Measurements from ENCODE around the gene PDCD10. TPM values are rescaled to one million over a fixed set of nuclear protein-coding genes. Genes with fewer than 3 reads are reported as not detected.

Gene PDCD10
- polyA plus RNA-seq, 1 donor (not counting 4 experiments of a cell fraction or from before 2014, with no cell fraction given), result 131 TPM

DNA sequence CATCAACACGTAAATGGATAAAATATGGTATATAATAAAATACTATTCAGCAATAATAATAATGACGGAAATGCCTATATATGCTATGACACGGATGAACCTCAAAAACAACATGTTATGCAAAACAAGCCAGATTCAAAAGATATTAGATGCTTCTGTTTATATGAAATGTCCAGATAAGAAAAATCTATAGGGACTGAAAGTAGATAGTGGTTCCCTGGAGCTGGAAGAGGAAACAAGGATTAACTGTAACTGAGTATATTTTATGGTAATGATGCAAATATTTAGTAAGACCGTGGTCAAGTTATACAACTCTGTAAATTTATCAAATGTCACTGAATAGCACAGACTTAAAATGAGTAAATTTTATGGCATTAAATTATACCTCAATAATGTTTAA, 55.2 kb downstream of the PDCD10 start:
- Histone ChIP-seq H3K79me2 (ENCODE audit: control insufficient read depth, insufficient read depth, low read length) (no peaks in the 10 kb centered on the region), H3K9ac (ENCODE audit: control insufficient read depth, extremely low read depth, insufficient read depth, low read length) (no peak overlapping the region), H3K4me3 (ENCODE audit: control insufficient read depth in 2 of 3, extremely low read depth in 1 of 3, insufficient read depth in 2 of 3, low read depth in 1 of 3, low read length in 3 of 3) (no peak overlapping the region), H3K4me2 (ENCODE audit: control insufficient read depth, extremely low read depth, insufficient read depth, low read depth, low read length) (no peak overlapping the region), H3K36me3 (ENCODE audit: control insufficient read depth in 2 of 2, extremely low read depth in 1 of 2, insufficient read depth in 2 of 2, low read length in 2 of 2) (peaks cover 2 to 7% of the 10 kb centered on the region in 2 experiments), H2AFZ (ENCODE audit: control insufficient read depth, low read length) (no peak overlapping the region), H3K27ac (ENCODE audit: control insufficient read depth, insufficient read depth, low read length) (no peak overlapping the region), H4K20me1 (ENCODE audit: control insufficient read depth, extremely low read depth, insufficient read depth, low read length) (no peaks in the 10 kb centered on the region), H3K9me1 (ENCODE audit: control insufficient read depth, extremely low read depth, insufficient read depth, low read length) (no peaks in the 10 kb centered on the region), H3K9me3 (ENCODE audit: control insufficient read depth, low read depth, low read length) (peaks cover 2% of the 10 kb centered on the region), H3K4me1 (ENCODE audit: control insufficient read depth, extremely low read depth, insufficient read depth, low read length) (no peaks in the 10 kb centered on the region), H3K27me3 (ENCODE audit: control insufficient read depth, extremely low read depth, insufficient read depth, low read length) (no peaks in the 10 kb centered on the region)
- dilution Hi-C loops (cut with MboI; ENCODE audit: extremely low pct_ligation_motif_present, low sequenced_read_pairs), result no loop called here
- TF ChIP-seq, protein P1, sequence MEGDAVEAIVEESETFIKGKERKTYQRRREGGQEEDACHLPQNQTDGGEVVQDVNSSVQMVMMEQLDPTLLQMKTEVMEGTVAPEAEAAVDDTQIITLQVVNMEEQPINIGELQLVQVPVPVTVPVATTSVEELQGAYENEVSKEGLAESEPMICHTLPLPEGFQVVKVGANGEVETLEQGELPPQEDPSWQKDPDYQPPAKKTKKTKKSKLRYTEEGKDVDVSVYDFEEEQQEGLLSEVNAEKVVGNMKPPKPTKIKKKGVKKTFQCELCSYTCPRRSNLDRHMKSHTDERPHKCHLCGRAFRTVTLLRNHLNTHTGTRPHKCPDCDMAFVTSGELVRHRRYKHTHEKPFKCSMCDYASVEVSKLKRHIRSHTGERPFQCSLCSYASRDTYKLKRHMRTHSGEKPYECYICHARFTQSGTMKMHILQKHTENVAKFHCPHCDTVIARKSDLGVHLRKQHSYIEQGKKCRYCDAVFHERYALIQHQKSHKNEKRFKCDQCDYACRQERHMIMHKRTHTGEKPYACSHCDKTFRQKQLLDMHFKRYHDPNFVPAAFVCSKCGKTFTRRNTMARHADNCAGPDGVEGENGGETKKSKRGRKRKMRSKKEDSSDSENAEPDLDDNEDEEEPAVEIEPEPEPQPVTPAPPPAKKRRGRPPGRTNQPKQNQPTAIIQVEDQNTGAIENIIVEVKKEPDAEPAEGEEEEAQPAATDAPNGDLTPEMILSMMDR (optimal IDR thresholded peaks at IDR 0.05 in 1 of 3, IDR thresholded peaks at IDR 0.05 in 1 of 3, conservative IDR thresholded peaks at IDR 0.05 in 1 of 3; ENCODE audit: extremely low read depth in 1 of 3, insufficient read depth in 2 of 3, low read length in 3 of 3), result no peak
- no peak for TF ChIP-seq EZH2 (IDR thresholded peaks at IDR 0.05; ENCODE audit: low read length)
- DNase-seq (ENCODE audit: low read depth, low spot score), result no peak
- FAIRE-seq, result no peak

GRCh38 chr3:167675848-167676247, 58.8 kb downstream of the PDCD10 start:
- FAIRE-seq (no peak), DNase-seq (ENCODE audit: low read depth, low spot score) (no peak)
- dilution Hi-C loops (cut with MboI; ENCODE audit: extremely low pct_ligation_motif_present, low sequenced_read_pairs), result no loop called here
- TF ChIP-seq, protein P1 (optimal IDR thresholded peaks at IDR 0.05 in 1 of 3, IDR thresholded peaks at IDR 0.05 in 1 of 3, conservative IDR thresholded peaks at IDR 0.05 in 1 of 3; ENCODE audit: extremely low read depth in 1 of 3, insufficient read depth in 2 of 3, low read length in 3 of 3), result no peak
- TF ChIP-seq EZH2 (IDR thresholded peaks at IDR 0.05; ENCODE audit: low read length), result no peak
- Histone ChIP-seq H3K4me1 (ENCODE audit: control insufficient read depth, extremely low read depth, insufficient read depth, low read length) (no peaks in the 10 kb centered on the region), H3K4me2 (ENCODE audit: control insufficient read depth, extremely low read depth, insufficient read depth, low read depth, low read length) (no peak overlapping the region), H3K9me3 (ENCODE audit: control insufficient read depth, low read depth, low read length) (peaks cover 2% of the 10 kb centered on the region), H3K27me3 (ENCODE audit: control insufficient read depth, extremely low read depth, insufficient read depth, low read length) (no peaks in the 10 kb centered on the region), H2AFZ (ENCODE audit: control insufficient read depth, low read length) (no peak overlapping the region), H3K4me3 (ENCODE audit: control insufficient read depth in 2 of 3, extremely low read depth in 1 of 3, insufficient read depth in 2 of 3, low read depth in 1 of 3, low read length in 3 of 3) (no peak overlapping the region), H3K9me1 (ENCODE audit: control insufficient read depth, extremely low read depth, insufficient read depth, low read length) (no peaks in the 10 kb centered on the region), H4K20me1 (ENCODE audit: control insufficient read depth, extremely low read depth, insufficient read depth, low read length) (no peaks in the 10 kb centered on the region), H3K79me2 (ENCODE audit: control insufficient read depth, insufficient read depth, low read length) (no peaks in the 10 kb centered on the region), H3K9ac (ENCODE audit: control insufficient read depth, extremely low read depth, insufficient read depth, low read length) (no peak overlapping the region), H3K36me3 (ENCODE audit: control insufficient read depth in 2 of 2, extremely low read depth in 1 of 2, insufficient read depth in 2 of 2, low read length in 2 of 2) (peaks cover 4 to 5% of the 10 kb centered on the region in 2 experiments), H3K27ac (ENCODE audit: control insufficient read depth, insufficient read depth, low read length) (no peak overlapping the region)

Measured in keratinocyte (primary cell).